Thymus (tissue), 14 donors: ENCODE data around the gene TAF11L12. TPM values are rescaled to one million over a fixed set of nuclear protein-coding genes. Genes with fewer than 3 reads are reported as not detected.
"Not testable (repeated sequence)": the region's sequence is repeated elsewhere in the genome, so short reads cannot be mapped to it uniquely, and the experiment has no call there.

Experiments
- DNase-seq, 9 donors: peaks; one replicate each; pipeline ENCODE4 v3.0.0-alpha.2; 2013; ENCODE audit warnings: low spot score in 9 of 9, low read depth in 6 of 9, missing footprints in 1 of 9
- H3K27ac ChIP-seq, 2 donors: one replicate each; pipeline ENCODE4 v1.5.1; 2013; ENCODE audit warnings: control low read depth in 1 of 2, low read depth in 1 of 2, low read length in 1 of 2, mild to moderate bottlenecking in 1 of 2, moderate library complexity in 1 of 2
- H3K27me3 ChIP-seq, 2 donors: one replicate each; pipeline ENCODE4 v1.5.1; 2013; ENCODE audit warnings: low read length in 1 of 2; ENCODE audit not compliant: control insufficient read depth in 2 of 2, insufficient read depth in 1 of 2
- H3K36me3 ChIP-seq, 2 donors: one replicate each; pipeline ENCODE4 v1.5.1; 2013; ENCODE audit warnings: low read length in 1 of 2, mild to moderate bottlenecking in 1 of 2, moderate library complexity in 1 of 2; ENCODE audit not compliant: control insufficient read depth in 2 of 2, insufficient read depth in 2 of 2
- H3K4me1 ChIP-seq, 2 donors: one replicate each; pipeline ENCODE4 v1.5.1; 2013; ENCODE audit warnings: low read length in 2 of 2; ENCODE audit not compliant: control insufficient read depth in 2 of 2, insufficient read depth in 2 of 2
- H3K4me3 ChIP-seq, 2 donors: one replicate each; pipeline ENCODE4 v1.5.1; 2013; ENCODE audit warnings: low read length in 2 of 2, control low read depth in 1 of 2, mild to moderate bottlenecking in 1 of 2
- H3K9me3 ChIP-seq, 2 donors: one replicate each; pipeline ENCODE4 v1.5.1; 2013; ENCODE audit warnings: low read length in 1 of 2, mild to moderate bottlenecking in 1 of 2; ENCODE audit not compliant: control insufficient read depth in 2 of 2, insufficient read depth in 1 of 2
- WGBS: extraction: QIAGEN DNeasy Blood & Tissue Kit; methylation state at CpG from one replicate; pipeline ENCODE4 v1.1.7; 2013; 5-methylcytosine and 5-hydroxymethylcytosine counted together
- long read RNA-seq, 10 donors: transcript quantifications; one replicate each; lab custom pipeline, GENCODE V29; 2026
- polyA plus RNA-seq: library from polyadenylated mRNA; stranded (reverse); fragments of 200-250 nt; gene quantifications from one replicate; pipeline ENCODE4 v1.2.3, GENCODE V29; 2013
- total RNA-seq: library from RNA; stranded (reverse); fragments of 120-200 nt; gene quantifications from one replicate; pipeline ENCODE4 v1.2.4, GENCODE V29; 2013
- donor health status: healthy.

Gene TAF11L12
- total RNA-seq: not detected
- polyA plus RNA-seq: 0.09 TPM
- long read RNA-seq, donor 1: 0 reads
- long read RNA-seq, donor 2: 0 reads
- long read RNA-seq, donor 3: 0 reads
- long read RNA-seq, donor 4: 0 reads
- long read RNA-seq, donor 5: 0 reads
- long read RNA-seq, donor 6: 0 reads
- long read RNA-seq, donor 7: 0 reads
- long read RNA-seq, donor 8: 0 reads
- long read RNA-seq, donor 9: 0 reads
- long read RNA-seq, donor 10: 0 reads

DNA sequence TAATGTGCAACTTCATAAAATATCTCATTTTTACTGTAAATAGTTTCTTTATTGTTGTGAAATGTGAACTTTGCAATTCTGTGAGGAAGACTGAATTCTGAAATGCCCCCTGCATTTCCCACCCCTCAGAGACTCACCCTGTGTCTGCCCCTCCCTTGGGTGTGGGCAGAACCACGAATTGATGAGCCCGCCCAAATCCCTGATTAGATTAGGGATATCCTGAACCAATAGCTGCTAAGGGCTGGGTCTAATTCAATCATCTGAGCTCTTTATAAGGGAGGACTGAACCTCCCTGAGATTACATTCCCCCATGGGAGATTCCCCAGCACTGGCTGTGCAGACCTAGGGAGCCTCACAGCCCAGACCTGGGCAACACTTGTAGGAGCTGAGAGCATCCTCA is at the start of gene TAF11L12:
TAF11L12 (plus strand) TSS at position 301 of the 400 bp plus-strand sequence.
- not testable (repeated sequence) for H3K27ac ChIP-seq, H3K9me3 ChIP-seq, DNase-seq, H3K36me3 ChIP-seq, H3K27me3 ChIP-seq, H3K4me1 ChIP-seq, H3K4me3 ChIP-seq
- whole genome bisulfite sequencing: 96% methylated on average over 2 of the region's 2 CpGs

- not testable (repeated sequence) for H3K36me3 ChIP-seq, H3K4me3 ChIP-seq, H3K27ac ChIP-seq, DNase-seq, H3K4me1 ChIP-seq, H3K27me3 ChIP-seq, H3K9me3 ChIP-seq
- WGBS: no CpG with 5 or more reads among the region's 16 CpGs
Measured at GRCh38 chr5:17585658-17586057, 24.5 kb upstream of the TAF11L12 start, which contains the start of gene TAF11L7. TAF11L7 (minus strand) TSS chr5:17585758.

DNA sequence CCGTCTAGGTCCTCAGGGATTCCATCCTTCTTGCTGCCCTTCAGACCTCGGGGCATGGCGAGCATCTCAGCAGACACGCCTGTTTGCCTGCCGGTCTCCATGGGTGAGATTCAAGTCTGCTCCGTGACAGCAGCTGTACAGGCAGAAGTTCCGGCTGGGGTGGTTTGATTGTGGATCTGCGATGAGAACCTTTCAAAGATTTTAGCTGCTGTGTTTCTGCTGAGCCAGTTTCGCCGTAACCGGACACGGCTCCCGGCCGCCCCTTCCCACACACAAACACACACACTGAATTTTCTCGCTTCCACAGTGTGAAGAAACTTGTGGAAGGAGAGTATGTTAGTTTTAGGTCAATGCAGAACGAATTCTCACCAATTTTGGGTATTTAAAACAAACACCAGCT is 19.3 kb upstream of the TAF11L12 start, which contains the start of gene TAF11L8:
TAF11L8 (minus strand) TSS at position 101 of the 400 bp plus-strand sequence.
- WGBS: no CpG with 5 or more reads among the region's 16 CpGs

GRCh38 chr5:17594255-17594654 is 15.9 kb upstream of the TAF11L12 start, which contains the start of gene TAF11L9:
TAF11L9 (minus strand) TSS chr5:17594394.
- not testable (repeated sequence) for H3K4me3 ChIP-seq, H3K4me1 ChIP-seq, H3K27ac ChIP-seq, DNase-seq, H3K27me3 ChIP-seq, H3K9me3 ChIP-seq, H3K36me3 ChIP-seq
- 97% methylated on average over 9 of the region's 15 CpGs for WGBS

More for the DNA sequence above, 19.3 kb upstream of the TAF11L12 start, which contains the start of gene TAF11L8:
- not testable (repeated sequence) for H3K27me3 ChIP-seq, H3K9me3 ChIP-seq, DNase-seq, H3K36me3 ChIP-seq, H3K27ac ChIP-seq, H3K4me1 ChIP-seq, H3K4me3 ChIP-seq

DNA sequence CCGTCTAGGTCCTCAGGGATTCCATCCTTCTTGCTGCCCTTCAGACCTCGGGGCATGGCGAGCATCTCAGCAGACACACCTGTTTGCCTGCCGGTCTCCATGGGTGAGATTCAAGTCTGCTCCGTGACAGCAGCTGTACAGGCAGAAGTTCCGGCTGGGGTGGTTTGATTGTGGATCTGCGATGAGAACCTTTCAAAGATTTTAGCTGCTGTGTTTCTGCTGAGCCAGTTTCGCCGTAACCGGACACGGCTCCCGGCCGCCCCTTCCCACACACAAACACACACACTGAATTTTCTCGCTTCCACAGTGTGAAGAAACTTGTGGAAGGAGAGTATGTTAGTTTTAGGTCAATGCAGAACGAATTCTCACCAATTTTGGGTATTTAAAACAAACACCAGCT is 12.5 kb upstream of the TAF11L12 start, which contains the start of gene TAF11L10:
TAF11L10 (minus strand) TSS at position 101 of the 400 bp plus-strand sequence.
- not testable (repeated sequence) for H3K27me3 ChIP-seq, H3K4me1 ChIP-seq, H3K4me3 ChIP-seq, H3K27ac ChIP-seq, DNase-seq, H3K9me3 ChIP-seq, H3K36me3 ChIP-seq
- no CpG with 5 or more reads among the region's 15 CpGs for WGBS

DNA sequence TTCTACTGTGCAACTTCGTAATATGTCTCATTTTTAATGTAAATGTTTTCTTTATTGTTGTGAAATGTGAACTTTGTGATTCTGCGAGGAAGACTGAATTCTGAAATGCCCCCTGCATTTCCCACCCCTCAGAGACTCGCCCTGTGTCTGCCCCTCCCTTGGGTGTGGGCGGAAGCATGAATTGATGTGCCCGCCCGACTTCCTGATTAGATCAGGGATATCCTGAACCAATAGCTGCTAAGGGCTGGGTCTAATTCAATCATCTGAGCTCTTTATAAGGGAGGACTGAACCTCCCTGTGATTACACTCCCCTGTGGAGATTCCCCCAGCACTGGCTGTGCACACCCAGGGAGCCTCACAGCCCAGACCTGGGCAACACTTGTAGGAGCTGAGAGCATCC is 6.3 kb upstream of the TAF11L12 start, which contains the start of gene TAF11L11:
TAF11L11 (plus strand) TSS at position 304 of the 400 bp plus-strand sequence.
- H3K36me3 ChIP-seq, H3K4me3 ChIP-seq, H3K27me3 ChIP-seq, H3K9me3 ChIP-seq, DNase-seq, H3K27ac ChIP-seq, H3K4me1 ChIP-seq: not testable (repeated sequence)
- 89% methylated on average over 6 of the region's 6 CpGs for WGBS

DNA sequence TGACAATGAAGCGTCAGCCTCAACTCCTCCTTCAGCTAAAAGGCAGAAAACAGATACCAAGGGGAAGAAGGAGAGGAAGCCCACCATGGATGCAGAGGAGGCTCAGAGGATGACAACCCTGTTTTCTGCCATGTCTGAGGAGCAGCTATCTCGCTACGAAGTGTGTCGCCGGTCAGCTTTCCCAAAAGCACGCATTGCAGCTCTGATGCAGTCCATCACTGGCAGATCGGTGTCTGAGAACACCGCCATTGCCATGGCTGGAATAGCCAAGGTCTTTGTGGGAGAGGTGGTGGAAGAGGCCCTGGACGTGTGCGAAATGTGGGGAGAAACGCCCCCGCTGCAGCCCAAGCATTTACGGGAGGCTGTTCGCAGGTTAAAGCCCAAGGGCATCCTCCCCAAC is 5.2 kb upstream of the TAF11L12 start:
- Histone ChIP-seq H3K4me3 (no peak overlapping the region), H3K27ac (no peak overlapping the region), H3K9me3 (peaks cover 3 to 10% of the 10 kb centered on the region in 2 donors), H3K4me1 (no peaks in the 10 kb centered on the region), H3K36me3 (no peaks in the 10 kb centered on the region), H3K27me3 (no peaks in the 10 kb centered on the region)
- DNase-seq: no peak
- WGBS: 97% methylated on average over 14 of the region's 14 CpGs

GRCh38 chr5:17607461-17607860 is 2.7 kb upstream of the TAF11L12 start:
- H3K27me3 ChIP-seq, H3K36me3 ChIP-seq, H3K9me3 ChIP-seq, DNase-seq, H3K4me1 ChIP-seq, H3K27ac ChIP-seq, H3K4me3 ChIP-seq: not testable (repeated sequence)
- WGBS: 95% methylated on average over 4 of the region's 4 CpGs

GRCh38 chr5:17614872-17615605 is 4.8 kb downstream of the TAF11L12 start:
- H3K9me3 ChIP-seq: peaks cover 3 to 12% of the 10 kb centered on the region in 2 donors
- WGBS: 96% methylated on average over 17 of the region's 17 CpGs

More at GRCh38 chr5:17614872-17615605, 4.8 kb downstream of the TAF11L12 start:
- Histone ChIP-seq H3K4me3 (no peak overlapping the region), H3K4me1 (no peaks in the 10 kb centered on the region), H3K36me3 (no peaks in the 10 kb centered on the region), H3K27ac (no peak overlapping the region), H3K27me3 (no peaks in the 10 kb centered on the region)
- no peak for DNase-seq
